ENCODE results near the gene SEC31A.

Gene SEC31A

DNA sequence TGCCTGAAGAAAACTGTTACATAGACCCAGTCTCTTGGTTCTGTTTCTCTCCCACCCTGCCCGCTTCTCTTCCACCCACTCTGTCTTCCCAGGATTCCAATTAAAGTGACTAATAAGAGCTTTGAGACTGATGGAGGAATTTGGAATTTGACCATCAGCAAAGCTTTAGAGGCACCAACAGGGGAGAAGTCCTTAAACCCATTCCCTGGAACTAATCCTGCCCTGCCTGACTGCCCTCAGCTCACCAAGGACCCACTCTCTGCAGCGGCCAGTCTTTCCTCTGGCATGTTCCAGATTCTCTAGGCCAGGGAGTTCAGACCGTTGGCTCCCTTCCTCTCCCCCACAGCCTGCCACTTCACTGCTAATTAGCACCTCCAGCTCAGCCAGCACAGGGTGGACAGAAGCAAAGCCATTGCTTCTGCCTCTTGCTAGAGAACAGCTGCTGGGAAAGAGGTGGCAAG, 116.2 kb downstream of the SEC31A start:
- Histone ChIP-seq H3K4me3 (no peak overlapping the region), H3K27ac (no peak overlapping the region)
- DNase-seq (ENCODE audit: low spot score): no peak
- TF ChIP-seq, protein P1, sequence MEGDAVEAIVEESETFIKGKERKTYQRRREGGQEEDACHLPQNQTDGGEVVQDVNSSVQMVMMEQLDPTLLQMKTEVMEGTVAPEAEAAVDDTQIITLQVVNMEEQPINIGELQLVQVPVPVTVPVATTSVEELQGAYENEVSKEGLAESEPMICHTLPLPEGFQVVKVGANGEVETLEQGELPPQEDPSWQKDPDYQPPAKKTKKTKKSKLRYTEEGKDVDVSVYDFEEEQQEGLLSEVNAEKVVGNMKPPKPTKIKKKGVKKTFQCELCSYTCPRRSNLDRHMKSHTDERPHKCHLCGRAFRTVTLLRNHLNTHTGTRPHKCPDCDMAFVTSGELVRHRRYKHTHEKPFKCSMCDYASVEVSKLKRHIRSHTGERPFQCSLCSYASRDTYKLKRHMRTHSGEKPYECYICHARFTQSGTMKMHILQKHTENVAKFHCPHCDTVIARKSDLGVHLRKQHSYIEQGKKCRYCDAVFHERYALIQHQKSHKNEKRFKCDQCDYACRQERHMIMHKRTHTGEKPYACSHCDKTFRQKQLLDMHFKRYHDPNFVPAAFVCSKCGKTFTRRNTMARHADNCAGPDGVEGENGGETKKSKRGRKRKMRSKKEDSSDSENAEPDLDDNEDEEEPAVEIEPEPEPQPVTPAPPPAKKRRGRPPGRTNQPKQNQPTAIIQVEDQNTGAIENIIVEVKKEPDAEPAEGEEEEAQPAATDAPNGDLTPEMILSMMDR (IDR thresholded peaks at IDR 0.05): no peak

DNA sequence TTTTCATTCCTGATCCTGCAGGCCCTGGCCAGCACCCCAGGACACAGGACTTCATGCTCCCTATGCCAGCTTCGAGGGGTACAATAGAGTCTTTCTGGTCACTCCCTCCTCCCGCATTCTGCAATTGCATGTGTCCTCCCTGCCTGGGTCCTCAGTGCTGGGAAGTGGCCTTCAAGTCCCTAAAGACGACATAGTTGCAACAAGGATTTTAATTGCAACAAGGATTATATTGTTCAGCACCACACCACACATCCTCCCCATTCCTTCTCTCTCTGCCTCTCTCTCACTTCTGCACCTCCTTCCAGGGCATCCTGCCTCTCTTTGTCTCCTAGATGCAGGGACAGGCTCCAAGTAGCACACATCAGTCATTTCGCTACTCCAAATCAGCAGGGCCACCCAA, 117.9 kb downstream of the SEC31A start:
- TF ChIP-seq, protein P1 (IDR thresholded peaks at IDR 0.05): no peak
- no peak for DNase-seq (ENCODE audit: low spot score)
- H3K4me3 ChIP-seq: no peak overlapping the region
- no peak overlapping the region for H3K27ac ChIP-seq

DNA sequence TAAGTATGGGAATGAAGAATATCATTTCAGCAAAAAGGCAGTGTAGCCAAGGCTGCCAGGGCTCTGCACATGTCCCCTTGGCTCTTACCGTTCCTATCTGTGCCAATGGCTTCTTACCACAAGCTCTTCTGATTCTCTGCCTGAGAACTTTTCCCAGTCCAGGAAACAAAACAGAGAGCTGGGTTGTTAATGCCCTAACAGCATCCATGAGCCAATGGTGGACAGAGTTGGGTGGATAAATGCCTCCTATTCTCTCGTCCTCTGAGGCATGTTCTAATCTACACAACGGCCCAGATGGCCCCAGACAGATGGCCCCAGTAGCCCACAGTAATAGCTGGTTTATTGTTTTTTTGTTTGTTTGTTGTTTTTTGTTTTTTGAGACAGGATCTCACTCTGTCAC, 120.3 kb downstream of the SEC31A start:
- Histone ChIP-seq H3K4me3 (no peak overlapping the region), H3K27ac (no peak overlapping the region)
- DNase-seq (ENCODE audit: low spot score): no peak
- TF ChIP-seq, protein P1 (IDR thresholded peaks at IDR 0.05): no peak
